Small intestine (tissue), 7 donors: ENCODE data around the gene GPR65. TPM values are rescaled to one million over a fixed set of nuclear protein-coding genes. Genes with fewer than 3 reads are reported as not detected.
A peak's percentile ranks its signal among the peaks of the same experiment; 100 is the strongest.

Experiments used
- DNase-seq, 2 donors: peaks; one replicate each; pipeline versions ENCODE4 v3.0.0 to v3.0.0-alpha.2; 2013
- FAIRE-seq: peaks from 2 replicates; lab custom pipeline; 2012; peaks lifted over from hg19 to GRCh38; lab: Jason Lieb, UNC
- H3K27ac ChIP-seq, 3 donors: one replicate each; pipeline ENCODE4 v1.5.1; 2013; ENCODE audit warnings: low read length in 2 of 3, mild to moderate bottlenecking in 2 of 3, control low read depth in 1 of 3, inconsistent platforms in 1 of 3, low read depth in 1 of 3, moderate library complexity in 1 of 3
- H3K27me3 ChIP-seq, 3 donors: one replicate each; pipeline ENCODE4 v1.6.1; 2013; ENCODE audit warnings: low read length in 3 of 3, inconsistent platforms in 1 of 3; ENCODE audit not compliant: control insufficient read depth in 3 of 3, insufficient read depth in 3 of 3
- H3K36me3 ChIP-seq, 3 donors: one replicate each; pipeline ENCODE4 v1.6.1; 2013; ENCODE audit warnings: low read length in 3 of 3, inconsistent platforms in 1 of 3, low read depth in 1 of 3, mild to moderate bottlenecking in 1 of 3, moderate library complexity in 1 of 3; ENCODE audit not compliant: control insufficient read depth in 3 of 3, insufficient read depth in 2 of 3
- H3K4me1 ChIP-seq, 3 donors: one replicate each; pipeline ENCODE4 v1.6.1; 2013; ENCODE audit warnings: low read length in 2 of 3, inconsistent platforms in 1 of 3, low read depth in 1 of 3, mild to moderate bottlenecking in 1 of 3, moderate library complexity in 1 of 3; ENCODE audit not compliant: control insufficient read depth in 3 of 3, insufficient read depth in 2 of 3
- H3K4me3 ChIP-seq, 3 donors: one replicate each; pipeline ENCODE4 v1.5.1; 2013; ENCODE audit warnings: low read length in 3 of 3, control low read depth in 1 of 3, inconsistent platforms in 1 of 3, low read depth in 1 of 3, mild to moderate bottlenecking in 1 of 3, moderate library complexity in 1 of 3
- H3K9me3 ChIP-seq, 2 donors: one replicate each; pipeline ENCODE4 v1.6.1; 2013; ENCODE audit warnings: low read depth in 1 of 2, low read length in 1 of 2; ENCODE audit not compliant: control insufficient read depth in 2 of 2, insufficient read depth in 1 of 2
- WGBS, 3 donors: extraction: QIAGEN DNeasy Blood & Tissue Kit; methylation state at CpG; one replicate each; pipeline ENCODE4 v1.1.7; 2013; 5-methylcytosine and 5-hydroxymethylcytosine counted together
- polyA plus RNA-seq, 4 donors: library from polyadenylated mRNA; stranded (reverse) in 3 of 4; unstranded in 1 of 4; fragments of 200-250 nt in 3 of 4; fragments of 120-200 nt in 1 of 4; gene quantifications; one replicate each; pipeline versions ENCODE4 v1.2.1 to v1.2.3, GENCODE V29; 2013
- donor health status: healthy with polysubstance abuse.
- donor health status: control.
- donor health status: control.
- donor health status: Bipolar disorder and iron deficiency.
- donor health status: healthy.

GPR65 gene
- polyA plus RNA-seq, 4 donors, result 0.22 to 1.2 (median 0.92) TPM

GRCh38 chr14:87995500-87996290 is 9.2 kb upstream of the GPR65 start:
- Histone ChIP-seq H3K27ac (peak overlapping the region; percentile 48 to 93 (median 80)), H3K9me3 (no peaks in the 10 kb centered on the region), H3K36me3 (no peaks in the 10 kb centered on the region), H3K4me3 (no peak overlapping the region), H3K4me1 (peaks cover 7 to 52% (median 8%) of the 10 kb centered on the region in 3 donors), H3K27me3 (no peaks in the 10 kb centered on the region)
- no peak for FAIRE-seq
- 16 to 47% (median 33%) methylated on average over 6 of the region's 6 CpGs for WGBS, 3 donors
- DNase-seq, result peak; percentile 65 to 73

- 9 to 31% (median 29%) methylated on average over 1 of the region's 1 CpG for WGBS, 3 donors
- peaks cover 5 to 52% (median 7%) of the 10 kb centered on the region in 3 donors for H3K4me1 ChIP-seq
- H3K9me3 ChIP-seq, result no peaks in the 10 kb centered on the region
- H3K4me3 ChIP-seq, result no peak overlapping the region
- DNase-seq (no peak), FAIRE-seq (no peak)
- no peaks in the 10 kb centered on the region for H3K36me3 ChIP-seq
- no peaks in the 10 kb centered on the region for H3K27me3 ChIP-seq
- H3K27ac ChIP-seq, result peak overlapping the region; percentile 48 to 93 (median 74)
These were observed 8.7 kb upstream of the GPR65 start for GRCh38 chr14:87996291-87996592.

- no peaks in the 10 kb centered on the region for H3K36me3 ChIP-seq
- peaks cover 2 to 49% (median 6%) of the 10 kb centered on the region in 3 donors for H3K4me1 ChIP-seq
- H3K27me3 ChIP-seq, result no peaks in the 10 kb centered on the region
- no peaks in the 10 kb centered on the region for H3K9me3 ChIP-seq
- H3K27ac ChIP-seq, result peak overlapping the region in 1 of 3 donors; percentile 59
- H3K4me3 ChIP-seq, result no peak overlapping the region
- DNase-seq (peak in 1 of 2 donors; percentile 64), FAIRE-seq (no peak)
These were observed 6.5 kb upstream of the GPR65 start for GRCh38 chr14:87998482-87998881.

GRCh38 chr14:87999277-87999676 is 5.7 kb upstream of the GPR65 start:
- whole genome bisulfite sequencing, 3 donors, result 83 to 88% (median 85%) methylated on average over 2 of the region's 2 CpGs
- Histone ChIP-seq H3K4me1 (peaks cover 0 to 41% (median 5%) of the 10 kb centered on the region in 3 donors), H3K9me3 (no peaks in the 10 kb centered on the region), H3K4me3 (no peak overlapping the region), H3K36me3 (no peaks in the 10 kb centered on the region), H3K27me3 (no peaks in the 10 kb centered on the region), H3K27ac (peak overlapping the region in 1 of 3 donors; percentile 59)
- DNase-seq, result no peak
- FAIRE-seq, result no peak

- peak overlapping the region in 2 of 3 donors; percentile 4 to 29 for H3K27ac ChIP-seq
- WGBS, 3 donors, result 74 to 95% (median 74%) methylated on average over 4 of the region's 4 CpGs
- DNase-seq, result no peak
- H3K9me3 ChIP-seq, result no peaks in the 10 kb centered on the region
- no peaks in the 10 kb centered on the region for H3K27me3 ChIP-seq
- no peak for FAIRE-seq
- no peak overlapping the region for H3K4me3 ChIP-seq
- peaks cover 0 to 13% (median 4%) of the 10 kb centered on the region in 3 donors for H3K4me1 ChIP-seq
- no peaks in the 10 kb centered on the region for H3K36me3 ChIP-seq
These were observed 2.4 kb upstream of the GPR65 start for GRCh38 chr14:88002421-88003075.

GRCh38 chr14:88003425-88003824 is 1.5 kb upstream of the GPR65 start:
- Histone ChIP-seq H3K27ac (no peak overlapping the region), H3K27me3 (no peaks in the 10 kb centered on the region), H3K4me3 (no peak overlapping the region), H3K9me3 (no peaks in the 10 kb centered on the region), H3K4me1 (peaks cover 0 to 11% (median 4%) of the 10 kb centered on the region in 3 donors), H3K36me3 (no peaks in the 10 kb centered on the region)
- FAIRE-seq (no peak), DNase-seq (no peak)
- WGBS, 3 donors, result 78 to 85% (median 84%) methylated on average over 4 of the region's 4 CpGs

- H3K27ac ChIP-seq, result no peak overlapping the region
- H3K27me3 ChIP-seq, result no peaks in the 10 kb centered on the region
- FAIRE-seq, result no peak
- WGBS, 3 donors, result 57 to 85% (median 65%) methylated on average over 3 of the region's 3 CpGs
- H3K9me3 ChIP-seq, result no peaks in the 10 kb centered on the region
- DNase-seq, result no peak
- no peak overlapping the region for H3K4me3 ChIP-seq
- no peaks in the 10 kb centered on the region for H3K36me3 ChIP-seq
- no peaks in the 10 kb centered on the region for H3K4me1 ChIP-seq
These were observed 364 bp upstream of the GPR65 start for GRCh38 chr14:88004506-88005036.

- no peak for FAIRE-seq
These were observed 1.3 kb downstream of the GPR65 start for GRCh38 chr14:88005978-88006851.

More at GRCh38 chr14:88005978-88006851, 1.3 kb downstream of the GPR65 start:
- Histone ChIP-seq H3K4me3 (peak overlapping the region in 1 of 3 donors; percentile 23), H3K27me3 (no peaks in the 10 kb centered on the region), H3K36me3 (no peaks in the 10 kb centered on the region), H3K9me3 (no peaks in the 10 kb centered on the region), H3K4me1 (no peaks in the 10 kb centered on the region), H3K27ac (peak overlapping the region; percentile 0 to 66 (median 60))
- WGBS, 3 donors, result 64 to 82% (median 69%) methylated on average over 13 of the region's 13 CpGs
- DNase-seq, result peak in 1 of 2 donors; percentile 67
